Activated CD4-positive, alpha-beta T cell treated with anti-CD3 and anti-CD28 coated beads for 48 hours (primary cell): ENCODE data around the gene FUT2.
"Not testable (repeated sequence)": the region's sequence is repeated elsewhere in the genome, so short reads cannot be mapped to it uniquely, and the experiment has no call there.

ENCODE experiments used
- DNase-seq: peaks from one replicate; pipeline ENCODE4 v3.0.0-alpha.2; 2020

Gene FUT2

DNA sequence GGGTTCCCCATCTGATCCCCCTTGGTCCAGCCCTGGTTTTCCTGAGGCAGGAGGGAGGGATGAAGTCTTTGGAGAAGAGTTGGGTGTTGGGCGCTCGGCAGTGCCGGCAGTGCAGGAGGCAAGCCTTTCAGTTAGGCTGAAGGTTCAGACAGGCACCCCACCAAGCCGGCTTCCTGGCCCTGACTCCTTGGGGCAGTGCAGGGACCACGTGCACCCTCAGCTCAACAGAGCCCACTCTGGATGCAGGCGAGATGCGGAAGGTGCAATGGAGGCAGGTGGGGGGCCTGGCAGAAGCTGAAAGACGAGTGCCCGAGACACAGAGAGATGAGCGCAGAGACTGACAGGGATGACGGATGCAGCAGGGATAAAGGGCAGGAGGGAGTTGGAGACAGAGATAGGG lies 12.7 kb downstream of the FUT2 start:
- DNase-seq, result no peak

DNA sequence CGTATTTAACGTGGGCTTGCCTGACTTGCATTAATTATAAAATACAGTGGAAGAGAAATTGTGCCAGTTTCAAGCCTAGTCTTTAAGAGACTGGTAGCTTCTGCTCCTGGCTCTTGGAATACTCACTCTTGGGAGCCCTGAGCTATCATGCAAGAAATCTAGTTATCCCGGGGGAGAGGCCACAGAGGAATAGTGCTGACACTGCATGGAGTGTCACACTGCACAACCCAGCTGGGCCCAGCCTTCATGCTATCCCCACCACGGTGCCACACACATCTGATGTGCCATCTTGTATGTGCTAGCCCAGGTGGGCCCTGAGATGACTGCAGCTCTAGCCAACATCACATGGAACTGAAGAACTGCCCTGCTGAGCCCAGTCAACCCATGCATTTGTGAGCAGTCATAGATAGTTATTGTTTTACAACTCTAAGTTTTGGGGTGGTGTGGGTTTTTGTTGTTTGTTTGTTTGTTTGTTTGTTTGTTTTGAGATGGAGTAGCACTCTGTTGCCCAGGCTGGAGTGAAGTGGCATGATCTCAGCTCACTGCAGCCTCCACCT lies 15.4 kb downstream of the FUT2 start:
- no peak for DNase-seq

DNA sequence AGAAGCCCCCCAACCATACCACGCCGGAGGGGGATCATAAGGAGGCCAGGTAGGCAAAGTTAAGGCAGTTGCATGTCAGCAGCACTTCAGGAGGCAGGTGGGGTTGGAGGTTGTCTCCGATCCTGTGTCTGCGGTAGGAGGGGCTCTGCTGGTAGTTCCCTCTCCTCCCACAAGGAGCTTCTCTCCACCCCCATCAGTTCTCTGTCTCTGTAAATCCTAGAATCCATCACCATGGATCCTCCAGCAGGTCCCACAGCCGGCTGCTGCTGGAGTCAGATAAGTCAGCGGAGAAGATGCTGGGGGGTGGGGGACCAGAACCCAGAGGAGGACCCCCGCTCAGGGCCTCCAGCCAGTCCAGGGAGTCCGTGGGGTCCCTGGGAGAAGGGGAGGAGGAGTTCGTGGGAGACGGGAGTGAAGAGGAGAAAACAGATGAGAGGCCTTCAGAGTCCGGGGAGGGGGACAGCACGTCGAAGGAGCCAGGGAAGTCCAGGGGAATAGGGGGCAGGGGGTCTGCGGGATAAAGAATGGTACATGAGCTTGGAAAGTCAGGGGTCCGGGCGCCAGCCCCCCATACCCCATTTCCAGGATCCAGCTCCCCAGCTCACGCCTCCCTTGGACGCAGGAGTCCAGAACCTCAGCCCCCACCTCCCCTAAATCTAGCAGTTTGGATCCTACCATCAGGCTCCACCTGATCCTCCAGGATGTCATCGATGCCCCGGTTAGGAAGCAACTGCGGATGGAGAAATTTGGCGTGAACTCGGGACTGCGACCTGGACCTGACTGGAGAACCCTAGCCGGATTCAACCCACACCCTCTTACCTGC lies 17.5 kb downstream of the FUT2 start:
- peak; percentile 26 for DNase-seq

DNA sequence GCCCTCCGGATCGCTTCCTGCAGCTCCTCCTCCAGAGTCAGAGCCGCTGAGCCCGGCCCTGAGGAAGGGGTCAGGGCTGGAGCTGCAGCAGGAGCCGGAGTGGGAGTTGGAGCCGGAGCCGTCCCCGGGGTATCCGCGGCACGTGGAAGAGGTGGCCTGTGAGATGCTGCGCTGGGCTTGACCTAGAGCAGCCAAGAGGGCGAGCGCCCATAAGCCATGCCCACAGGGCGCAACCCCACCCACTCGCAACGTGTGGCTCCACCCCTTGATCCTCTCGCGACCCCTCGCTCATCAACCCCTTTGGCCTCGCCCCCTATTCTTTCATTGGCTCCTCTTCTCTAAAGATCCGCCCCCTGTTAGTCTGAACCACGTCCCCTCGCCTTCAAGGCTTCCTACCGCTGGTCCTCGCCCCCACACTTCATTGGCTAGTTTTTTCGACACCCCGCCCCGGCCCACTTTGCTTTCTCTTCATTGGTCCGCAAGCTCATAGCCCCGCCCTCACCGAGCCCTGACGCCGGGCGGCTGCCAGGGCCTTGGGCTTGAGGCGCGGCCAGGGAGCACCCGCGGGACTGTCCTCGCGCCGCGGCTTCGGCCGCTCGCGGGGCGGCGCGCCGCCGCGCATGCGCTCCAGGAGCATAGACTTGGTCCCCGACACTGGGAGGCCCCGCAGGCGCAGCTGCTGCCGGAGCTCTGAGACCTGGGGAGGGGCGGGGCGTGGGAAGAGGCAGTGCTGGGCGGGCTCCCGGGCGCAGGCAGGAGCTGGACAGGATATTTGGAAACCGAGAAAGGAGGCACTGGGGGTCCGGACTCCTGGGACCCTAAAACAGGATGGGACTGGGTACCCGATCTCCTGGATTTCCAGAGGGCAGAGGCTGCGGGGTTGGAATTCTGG lies 18.3 kb downstream of the FUT2 start:
- peak; percentile 99 for DNase-seq

DNA sequence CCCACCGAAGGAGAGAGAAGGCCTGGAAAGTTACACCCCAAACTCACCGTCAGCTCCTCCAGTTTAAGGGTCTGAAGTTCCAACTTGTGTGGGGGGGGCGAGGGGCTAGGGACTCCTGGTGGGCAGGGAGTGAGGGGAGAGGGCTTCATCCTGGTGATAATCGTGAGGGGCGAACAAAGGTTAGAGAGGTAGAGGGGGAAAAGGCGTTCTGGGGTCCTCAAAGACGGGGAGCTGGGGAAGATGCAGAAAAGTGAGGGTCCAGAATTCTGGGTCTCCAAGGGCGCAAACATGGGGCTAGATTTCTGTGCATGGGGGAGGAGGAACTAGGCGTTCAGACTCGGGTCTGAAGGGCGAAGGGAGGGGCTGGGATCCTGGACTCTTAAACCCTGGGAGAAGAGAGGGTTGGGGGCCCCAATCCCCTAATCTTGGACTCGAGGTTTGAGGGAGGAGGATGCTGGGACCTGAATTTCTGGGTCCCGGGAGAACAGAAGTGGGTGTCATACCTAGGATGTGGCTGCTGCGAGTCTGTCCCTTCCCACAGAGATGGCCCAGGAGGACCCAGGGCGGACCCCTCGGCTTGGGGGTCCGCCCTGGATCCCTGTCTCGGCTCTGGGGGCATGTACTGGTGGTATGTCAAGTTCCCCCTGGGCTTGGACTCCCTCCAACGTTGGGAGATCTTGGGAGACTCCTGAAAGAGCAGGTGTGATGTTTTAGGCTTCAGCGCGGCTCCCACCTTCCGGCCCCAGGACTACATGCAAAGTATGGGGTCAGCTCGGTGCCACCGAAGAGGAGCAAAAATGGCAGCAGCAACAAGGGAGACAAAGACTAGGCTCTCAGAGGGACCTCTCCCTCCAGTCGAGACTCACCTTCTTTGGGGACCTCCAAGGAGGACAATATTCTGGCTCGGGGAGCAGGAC lies 19.2 kb downstream of the FUT2 start:
- DNase-seq, result no peak

DNA sequence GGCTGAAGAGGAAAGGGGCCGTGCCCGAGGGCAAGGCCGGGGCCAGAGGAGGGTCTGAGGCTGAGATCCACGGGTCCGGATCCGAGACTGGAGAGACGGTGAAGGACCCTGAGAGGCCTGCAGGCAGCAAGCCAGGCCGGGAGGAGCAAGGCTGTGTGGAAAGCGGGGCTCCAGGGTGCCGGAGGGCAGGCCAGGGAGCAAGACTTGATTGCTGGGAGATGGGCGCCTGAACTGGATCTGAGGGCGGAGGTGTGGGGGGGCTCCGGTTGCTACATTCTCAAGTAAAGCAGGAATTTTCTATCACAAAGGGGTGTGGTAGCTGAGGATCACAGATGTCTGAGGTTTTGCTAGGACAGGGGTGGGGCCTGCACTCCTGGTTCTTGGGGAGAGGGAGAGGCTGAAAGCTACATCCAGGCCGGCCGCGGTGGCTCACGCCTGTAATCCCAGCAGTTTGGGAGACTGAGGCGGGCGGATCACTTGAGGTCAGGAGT lies 20.0 kb downstream of the FUT2 start:
- DNase-seq, result no peak

DNA sequence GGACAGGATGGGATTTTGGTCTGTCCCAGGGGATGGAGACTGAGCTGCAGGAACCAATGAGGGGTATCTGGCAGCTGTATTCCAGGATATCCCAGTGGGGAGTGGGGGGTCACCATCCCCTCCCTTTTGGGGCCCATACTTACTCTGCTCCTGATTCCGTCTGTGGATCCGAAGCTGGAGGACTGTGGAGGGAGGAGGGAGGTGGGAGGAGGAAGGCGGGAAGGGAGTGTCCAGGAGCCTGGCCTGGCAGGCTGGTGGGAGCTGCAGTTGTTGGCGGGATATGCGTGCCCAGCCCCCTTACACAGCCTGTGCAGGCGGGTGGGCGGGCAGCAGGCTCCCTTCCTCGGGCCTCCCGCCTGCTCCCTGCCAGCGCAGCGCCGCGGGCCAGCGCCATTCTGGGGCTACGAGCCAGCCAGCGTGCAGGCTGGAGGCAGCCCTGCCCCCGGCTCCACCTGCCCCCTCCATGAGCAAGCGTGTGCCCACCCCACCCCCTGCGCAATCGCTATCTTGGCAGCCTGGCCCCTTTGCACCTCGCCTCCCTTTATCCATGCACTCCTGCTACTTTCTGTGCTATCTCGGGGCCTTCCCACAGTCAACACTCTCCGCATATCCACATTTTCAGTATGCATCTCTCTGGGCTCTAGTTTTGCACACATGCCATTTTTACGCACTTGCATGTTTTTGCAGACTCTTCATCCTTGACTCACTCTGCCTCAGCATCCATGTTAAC lies 21.0 kb downstream of the FUT2 start:
- no peak for DNase-seq

DNA sequence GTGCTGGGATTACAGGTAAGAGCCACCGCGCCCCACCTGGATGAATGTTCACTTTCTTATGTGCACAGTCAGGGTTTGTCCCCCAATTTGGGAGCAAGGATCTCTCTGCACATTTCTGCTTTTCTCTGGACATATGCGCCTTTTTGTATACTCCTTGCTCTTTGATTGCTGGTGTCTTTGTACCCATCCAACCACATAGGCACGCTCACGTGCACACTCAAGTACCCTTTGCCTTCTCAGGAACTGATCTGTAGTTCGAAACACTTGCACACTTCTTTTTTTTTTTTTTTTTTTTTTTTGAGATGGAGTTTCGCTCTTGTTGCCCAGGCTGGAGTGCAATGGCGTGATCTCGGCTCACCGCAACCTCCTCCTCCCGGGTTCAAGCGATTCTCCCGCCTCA lies 22.3 kb downstream of the FUT2 start:
- not testable (repeated sequence) for DNase-seq

DNA sequence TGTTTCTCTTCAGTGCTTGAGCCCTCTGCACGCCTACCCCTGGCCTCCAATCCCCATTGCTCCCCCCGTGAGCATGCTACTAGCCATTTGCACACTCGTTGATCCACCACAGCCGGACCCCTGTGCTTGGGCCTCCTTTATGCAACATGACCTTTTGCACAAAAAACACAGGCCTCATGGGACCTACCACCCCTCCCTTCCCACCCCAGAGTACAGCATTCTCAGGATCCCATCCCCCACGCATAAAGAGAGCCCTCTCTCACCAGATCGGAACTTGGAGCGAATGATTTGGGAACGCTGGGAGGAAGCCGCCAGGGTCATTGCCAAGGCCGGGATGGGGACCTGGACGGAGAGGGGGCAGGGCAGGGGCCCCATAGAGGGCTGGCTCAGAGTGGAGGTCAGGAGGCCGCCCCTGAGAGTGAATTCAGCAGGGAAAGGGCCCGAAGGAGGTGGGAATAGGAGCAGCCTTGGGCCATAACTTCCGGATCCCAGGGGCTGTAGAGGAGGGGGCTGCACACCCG lies 23.0 kb downstream of the FUT2 start:
- DNase-seq, result no peak

DNA sequence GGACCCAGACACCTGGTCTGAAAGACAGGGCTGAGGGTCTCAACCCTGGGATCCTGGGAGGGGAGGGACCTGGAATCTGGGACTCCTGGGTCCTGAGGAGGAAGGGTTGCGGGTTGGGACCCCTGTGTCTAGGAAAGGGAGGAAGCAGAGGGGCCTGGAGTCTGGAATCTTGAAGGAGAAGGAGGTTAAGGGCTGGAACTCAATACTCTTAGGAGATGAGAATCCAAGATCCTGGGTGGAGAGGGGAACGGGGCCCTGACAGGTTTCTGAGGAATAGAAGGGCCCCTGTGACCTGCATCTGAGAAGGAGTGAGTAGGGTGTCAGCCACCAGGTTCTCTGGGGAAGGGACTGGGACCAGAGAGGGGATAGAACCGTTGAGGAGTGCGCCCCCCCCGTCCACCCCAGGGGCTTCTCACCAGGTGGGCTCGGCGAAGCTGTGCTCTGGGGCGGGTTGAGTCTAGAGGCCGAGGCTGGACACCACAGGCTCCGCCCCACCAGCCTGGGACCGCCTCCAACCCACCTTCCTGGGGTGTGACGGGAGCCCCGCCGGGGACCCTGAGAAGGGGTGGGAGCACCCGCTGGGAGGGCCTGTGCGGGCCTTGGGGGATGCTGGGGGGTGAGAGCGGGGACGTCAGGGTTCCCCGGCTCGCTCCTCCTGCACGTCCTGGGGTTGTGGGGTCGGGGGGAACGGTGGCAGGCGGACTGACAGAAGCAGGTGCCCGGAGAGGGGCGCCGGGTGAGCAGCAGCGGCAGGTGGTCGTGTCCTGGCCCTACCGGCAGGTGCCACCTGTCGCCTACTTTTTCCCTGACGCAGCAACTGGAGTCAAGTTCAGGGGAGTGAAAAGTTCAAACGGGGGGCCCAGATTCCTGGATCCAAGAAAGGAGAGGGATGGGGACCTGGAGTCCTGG lies 23.7 kb downstream of the FUT2 start, which contains the start of gene MAMSTR:
TSS of gene MAMSTR (minus strand) at position 463 of the 909 bp plus-strand sequence. CDS start 694 bp downstream, outside the sequence.
- DNase-seq, result no peak

DNA sequence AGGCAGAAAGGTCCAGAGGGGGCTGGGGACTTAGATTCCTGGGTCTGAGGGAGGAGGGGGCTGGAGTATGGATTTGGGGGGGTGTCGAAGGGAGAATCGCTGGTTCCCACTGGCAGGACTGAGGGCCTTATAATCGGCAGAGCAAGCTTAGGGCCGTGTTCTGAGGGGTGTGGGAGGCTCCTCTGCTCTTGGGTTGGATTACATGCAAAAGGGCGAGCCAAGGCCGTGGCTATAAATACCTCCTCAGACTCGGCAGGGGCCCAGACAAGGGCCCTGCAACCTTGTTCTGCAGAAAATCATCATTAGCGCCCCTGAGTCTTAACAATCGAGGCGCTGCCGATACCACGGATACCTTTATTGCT lies 24.5 kb downstream of the FUT2 start:
- DNase-seq, result no peak

DNA sequence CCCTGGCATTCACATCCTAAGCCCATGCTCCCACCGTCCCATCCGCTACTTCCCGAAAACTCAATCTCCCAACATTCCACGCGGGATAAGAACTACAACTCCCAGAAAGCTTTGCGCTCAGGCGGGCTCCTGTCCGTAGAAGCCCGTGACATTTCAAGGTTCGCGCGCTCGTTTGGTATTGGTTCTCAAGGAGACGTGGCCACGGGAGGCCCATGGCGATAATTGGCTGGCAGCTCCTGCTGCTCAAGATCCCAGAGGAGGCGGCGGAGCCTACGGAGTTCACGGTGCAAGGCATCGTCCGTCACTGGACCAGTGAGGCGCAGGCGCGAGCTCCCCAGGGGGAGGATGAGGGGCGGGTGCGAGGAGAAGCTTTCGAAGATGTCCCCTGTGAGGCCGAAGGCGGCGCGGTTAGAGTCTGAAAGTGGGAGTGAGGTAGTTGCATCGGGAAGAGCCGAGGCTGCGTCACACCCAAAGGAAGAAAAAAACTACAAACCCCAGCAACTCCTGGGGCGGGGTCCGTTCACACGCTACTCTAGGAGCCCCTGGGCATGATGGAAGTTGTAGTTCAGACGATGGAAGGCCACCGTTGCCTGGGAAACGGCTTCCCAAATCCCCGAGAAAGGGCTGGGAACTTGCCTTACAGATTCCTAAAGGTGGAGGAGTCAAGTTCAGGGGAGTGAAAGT lies 25.0 kb downstream of the FUT2 start:
- peak; percentile 96 for DNase-seq

DNA sequence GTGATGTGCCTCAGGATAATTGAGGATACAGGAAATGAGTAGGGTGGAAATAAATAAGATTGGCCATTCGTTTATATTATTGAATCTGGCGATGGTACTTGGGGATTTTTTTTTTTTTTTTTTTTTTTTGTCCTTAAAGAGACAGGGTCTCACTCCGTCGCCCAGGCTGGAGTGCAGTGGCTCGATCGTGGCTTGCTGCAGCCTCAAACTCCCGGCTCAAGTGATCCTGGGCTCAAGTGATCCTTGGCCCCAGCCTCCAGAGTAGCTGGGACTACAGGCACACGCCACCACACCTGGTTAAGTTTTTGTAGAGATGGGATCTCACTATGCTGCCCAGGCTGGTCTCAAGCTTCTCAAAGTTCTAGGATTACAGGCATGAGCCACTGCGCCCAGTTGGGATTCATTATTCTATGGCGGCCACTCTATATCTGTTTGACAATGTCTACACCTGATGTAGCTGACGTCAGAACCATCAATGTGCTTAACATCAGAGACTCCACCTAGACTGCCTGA lies 26.5 kb downstream of the FUT2 start:
- no peak for DNase-seq

DNA sequence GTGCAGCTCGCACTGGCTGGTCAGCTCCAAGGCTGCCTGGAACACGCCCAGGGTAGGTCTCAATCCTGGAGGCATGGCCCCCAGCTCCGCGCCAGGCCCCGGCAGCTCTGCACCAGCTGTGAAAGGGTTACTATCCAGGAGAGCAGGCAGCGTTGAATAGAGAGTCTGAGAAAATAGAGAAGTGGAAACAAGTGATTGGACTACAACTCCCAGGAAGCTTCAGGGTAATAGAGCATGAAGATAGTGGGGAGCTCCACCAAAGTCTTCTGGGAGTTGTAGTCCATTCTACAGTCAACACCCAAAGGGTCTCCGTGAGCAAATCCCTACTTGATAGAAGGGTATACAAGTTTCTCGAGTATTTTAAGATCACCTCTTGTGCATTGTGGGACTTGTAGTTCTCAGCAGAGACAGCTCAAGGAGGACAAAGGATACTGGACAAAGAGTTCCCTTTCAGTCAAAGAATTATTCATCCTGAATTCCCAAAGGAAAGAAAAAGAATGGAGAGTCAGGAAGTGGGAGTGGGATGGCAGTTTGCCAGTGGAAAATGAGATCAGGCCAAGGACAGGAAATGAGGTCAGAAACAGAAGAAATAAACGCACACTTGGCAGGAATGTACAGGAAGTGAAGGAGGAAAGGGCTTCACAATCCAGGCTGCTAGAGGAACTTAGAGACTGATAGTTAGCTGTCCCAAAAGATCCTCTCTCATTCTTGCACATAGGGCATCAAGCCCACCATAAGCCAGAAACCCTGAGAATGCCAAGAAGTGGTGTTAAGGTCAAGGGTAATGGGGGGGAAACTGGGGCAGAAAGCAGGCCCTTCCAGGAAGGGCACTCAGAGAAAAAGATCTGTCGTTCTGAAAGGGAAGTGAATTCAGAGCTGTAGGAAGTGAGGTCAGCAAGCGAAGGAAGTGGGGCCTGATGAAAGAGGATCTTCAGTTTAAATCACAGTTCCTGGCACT lies 29.3 kb downstream of the FUT2 start:
- no peak for DNase-seq

DNA sequence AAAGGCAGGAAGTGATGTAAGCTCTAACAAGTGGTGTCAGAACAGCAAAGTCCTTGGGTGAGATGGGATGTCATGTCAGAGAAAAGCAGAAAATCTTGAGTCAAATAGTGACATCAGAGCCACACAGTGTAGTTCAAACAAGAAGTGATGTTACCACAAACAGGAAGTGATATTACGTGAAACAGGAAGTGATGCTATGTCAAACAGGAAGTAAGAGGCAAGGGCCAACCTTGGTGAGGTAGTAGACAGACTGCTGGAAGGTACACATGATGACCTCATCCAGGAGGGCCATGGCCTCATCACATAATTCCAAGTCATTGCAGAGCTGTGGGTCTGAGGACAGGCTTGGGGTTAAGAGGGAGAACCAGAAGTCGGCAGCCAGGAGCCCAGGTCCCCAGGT lies 30.8 kb downstream of the FUT2 start:
- no peak for DNase-seq

DNA sequence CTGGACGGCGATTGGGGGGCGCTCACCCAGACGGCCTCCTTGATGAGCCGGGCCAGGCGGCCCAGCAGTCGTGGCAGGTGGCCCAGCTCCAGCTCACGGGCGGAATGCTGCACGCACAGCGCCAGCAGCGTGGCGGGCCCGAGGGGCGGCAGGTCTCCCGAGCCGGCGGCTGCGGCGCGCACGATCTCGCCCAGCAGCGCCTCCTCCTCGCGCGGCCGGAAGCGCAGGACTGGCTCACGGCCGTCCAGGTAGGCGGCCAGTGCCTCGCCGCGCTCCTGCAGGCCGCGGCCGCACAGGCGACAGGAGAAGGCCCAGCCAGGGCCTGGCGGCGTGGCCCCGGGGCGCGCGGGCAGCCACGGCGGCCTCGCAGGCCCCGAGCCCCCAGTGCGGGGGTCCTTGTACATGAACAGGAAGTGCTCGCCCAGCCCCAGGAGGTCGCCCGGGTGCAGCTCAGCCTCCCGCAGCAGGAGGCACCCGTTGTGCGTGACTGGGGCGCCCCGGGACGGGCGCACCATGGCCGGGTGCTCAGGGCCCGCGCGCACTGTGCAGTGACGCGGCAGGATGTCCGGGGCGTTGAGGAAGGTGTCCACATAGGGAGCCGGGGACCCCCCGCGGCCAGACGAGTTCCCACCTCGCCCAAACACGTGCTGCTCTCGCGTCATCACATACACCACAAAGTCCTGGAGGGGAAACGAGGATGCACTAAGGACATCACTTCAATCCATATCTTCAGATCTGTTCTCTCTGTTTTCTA lies 33.3 kb downstream of the FUT2 start:
- DNase-seq, result no peak

DNA sequence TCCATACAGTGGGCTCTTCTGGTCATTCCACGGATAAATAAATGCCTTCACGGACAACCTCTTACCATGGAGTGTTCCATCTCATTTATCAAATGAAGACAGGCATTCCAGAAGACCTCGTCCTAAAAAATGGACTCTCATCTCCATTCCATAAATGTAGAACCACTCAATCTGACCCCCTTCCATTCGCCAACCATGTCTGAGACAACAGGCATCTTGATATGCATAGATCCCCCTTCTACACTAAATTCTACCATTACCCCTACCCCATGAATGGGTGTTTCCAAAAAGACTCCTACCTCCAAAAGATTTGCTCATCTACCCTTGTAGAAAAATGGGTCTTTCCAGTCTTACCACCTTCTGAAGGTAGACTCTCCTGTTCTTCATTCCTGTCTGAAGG lies 35.7 kb downstream of the FUT2 start:
- no peak for DNase-seq
